PC-9 (cell line): ENCODE results near the gene ESRP2.

Experiments
- CTCF ChIP-seq: fragments of 200-600 bp; sonication (generic); conservative IDR thresholded peaks from 2 replicates; pipeline ENCODE4 v1.6.1; 2017; ENCODE audit warnings: mixed run types, antibody characterized with exemption, mild to moderate bottlenecking, moderate library complexity
- EZH2 ChIP-seq: fragments of 200-600 bp; sonication (generic); IDR thresholded peaks from 2 replicates; pipeline ENCODE4 v1.8.0; 2017; ENCODE audit warnings: antibody characterized with exemption, low read depth

GRCh38 chr16:68232335-68232734 lies 3.6 kb downstream of the ESRP2 start:
- TF ChIP-seq CTCF (no peak), EZH2 (no peak)
